ENCODE data around the gene LSM14A. TPM values are rescaled to one million over a fixed set of nuclear protein-coding genes. Genes with fewer than 3 reads are reported as not detected.
A peak's percentile ranks its signal among the peaks of the same experiment; 100 is the strongest.

Gene LSM14A
- total RNA-seq, 1 experiment from 2014 or later = 199 TPM

DNA sequence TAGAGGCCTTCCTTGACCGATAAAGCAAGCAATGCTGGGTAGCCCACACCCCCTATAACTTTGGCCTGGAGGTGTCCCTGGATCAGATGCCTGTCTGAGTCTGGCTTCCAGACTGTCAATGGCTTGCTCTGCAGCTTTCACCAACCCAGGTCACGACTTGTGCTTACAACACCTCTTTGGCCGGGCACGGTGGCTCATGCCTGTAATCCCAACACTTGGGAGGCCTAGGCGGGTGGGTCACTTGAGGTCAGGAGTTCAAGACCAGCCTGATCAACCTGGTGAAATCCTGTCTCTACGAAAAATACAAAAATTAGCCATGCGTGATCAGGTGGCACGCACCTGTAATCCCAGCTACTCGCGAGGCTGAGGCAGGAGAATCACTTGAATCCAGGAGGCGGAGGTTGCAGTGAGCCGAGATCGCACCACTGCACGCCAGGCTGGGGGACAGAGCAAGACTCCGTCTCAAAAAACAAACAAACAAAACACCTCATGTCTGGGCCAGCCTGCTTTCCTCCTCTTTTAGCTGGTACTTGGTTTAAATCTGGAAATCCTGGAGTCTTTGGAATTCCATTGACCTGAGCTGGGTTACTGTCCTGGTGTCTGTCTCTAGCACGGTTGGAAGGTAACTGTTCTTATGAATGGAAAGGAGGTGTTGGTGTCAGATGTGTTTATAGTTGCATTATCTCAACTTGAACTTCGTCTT is 71.7 kb downstream of the LSM14A start:
- Histone ChIP-seq H2BK15ac (ENCODE audit: low read depth, low read length) (no peak overlapping the region), H3K4me1 (ENCODE audit: insufficient read depth, low read length) (no peaks in the 10 kb centered on the region), H3K9ac (ENCODE audit: extremely low read depth, insufficient read length, low read length) (no peak overlapping the region), H4K8ac (replicated peaks; ENCODE audit: insufficient read length, low read depth, low read length) (no peak overlapping the region), H4K5ac (ENCODE audit: insufficient read length, low read depth, low read length) (no peak overlapping the region), H3K23ac (ENCODE audit: insufficient read length, low read depth, low read length) (no peak overlapping the region), H3K4me2 (ENCODE audit: insufficient read depth, insufficient read length, low read length) (no peak overlapping the region), H2AK5ac (ENCODE audit: insufficient read length, low read length) (no peak overlapping the region), H4K91ac (ENCODE audit: insufficient read length, low read depth, low read length) (no peak overlapping the region), H3T11ph (ENCODE audit: low read length) (no peak overlapping the region), H3K14ac (ENCODE audit: insufficient read depth, low read length) (no peak overlapping the region), H3K9me3 (ENCODE audit: control insufficient read depth, low read depth, low read length) (no peaks in the 10 kb centered on the region), H3K23me2 (ENCODE audit: insufficient read length, low read depth, low read length, poor library complexity, severe bottlenecking) (no peaks in the 10 kb centered on the region), H2BK20ac (ENCODE audit: low read depth, low read length, poor library complexity, severe bottlenecking) (no peak overlapping the region), H2BK5ac (ENCODE audit: insufficient read length, low read length) (no peak overlapping the region), H3K79me2 (ENCODE audit: insufficient read depth, low read length) (no peaks in the 10 kb centered on the region), H2AFZ (ENCODE audit: low read length) (no peak overlapping the region), H3K18ac (ENCODE audit: insufficient read length, low read depth, low read length) (no peak overlapping the region), H3K56ac (ENCODE audit: insufficient read length, low read depth, low read length) (no peak overlapping the region), H2BK12ac (ENCODE audit: insufficient read length, low read depth, low read length) (no peak overlapping the region), H3K4ac (ENCODE audit: low read depth, low read length) (no peak overlapping the region), H2BK120ac (ENCODE audit: low read depth, low read length, poor library complexity, severe bottlenecking) (no peak overlapping the region), H4K20me1 (ENCODE audit: control insufficient read depth, insufficient read depth, insufficient read length) (no peaks in the 10 kb centered on the region), H3K27me3 (ENCODE audit: insufficient read depth, low read length) (no peaks in the 10 kb centered on the region), H3K27ac (ENCODE audit: insufficient read length, low read depth, low read length) (no peak overlapping the region), H3K79me1 (ENCODE audit: insufficient read depth, low read depth, low read length, poor library complexity, severe bottlenecking) (no peaks in the 10 kb centered on the region)
- Mint-ChIP-seq H3K27me3 (ENCODE audit: low read depth) (no peaks in the 10 kb centered on the region), H3K27ac (peak overlapping the region in 1 of 3 experiments; percentile 34; a peak in 2 of 7 replicates), H3K36me3 (ENCODE audit: insufficient read depth in 1 of 3, low read depth in 3 of 3) (0 out of 7 replicates have a peak, but pooled peaks cover 0 to 2% (median 0%) of the 10 kb centered on the region in 3 experiments), H3K4me1 (peaks cover 7 to 18% of the 10 kb centered on the region in 2 experiments), H3K4me3 (no peak overlapping the region), H3K9me3 (no peaks in the 10 kb centered on the region)
- WGBS (ENCODE audit: extremely low coverage, insufficient read length, low lambda C conversion rate) = no CpG with 5 or more reads among the region's 17 CpGs
- TF ChIP-seq, protein P1, sequence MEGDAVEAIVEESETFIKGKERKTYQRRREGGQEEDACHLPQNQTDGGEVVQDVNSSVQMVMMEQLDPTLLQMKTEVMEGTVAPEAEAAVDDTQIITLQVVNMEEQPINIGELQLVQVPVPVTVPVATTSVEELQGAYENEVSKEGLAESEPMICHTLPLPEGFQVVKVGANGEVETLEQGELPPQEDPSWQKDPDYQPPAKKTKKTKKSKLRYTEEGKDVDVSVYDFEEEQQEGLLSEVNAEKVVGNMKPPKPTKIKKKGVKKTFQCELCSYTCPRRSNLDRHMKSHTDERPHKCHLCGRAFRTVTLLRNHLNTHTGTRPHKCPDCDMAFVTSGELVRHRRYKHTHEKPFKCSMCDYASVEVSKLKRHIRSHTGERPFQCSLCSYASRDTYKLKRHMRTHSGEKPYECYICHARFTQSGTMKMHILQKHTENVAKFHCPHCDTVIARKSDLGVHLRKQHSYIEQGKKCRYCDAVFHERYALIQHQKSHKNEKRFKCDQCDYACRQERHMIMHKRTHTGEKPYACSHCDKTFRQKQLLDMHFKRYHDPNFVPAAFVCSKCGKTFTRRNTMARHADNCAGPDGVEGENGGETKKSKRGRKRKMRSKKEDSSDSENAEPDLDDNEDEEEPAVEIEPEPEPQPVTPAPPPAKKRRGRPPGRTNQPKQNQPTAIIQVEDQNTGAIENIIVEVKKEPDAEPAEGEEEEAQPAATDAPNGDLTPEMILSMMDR (conservative IDR thresholded peaks at IDR 0.05) = no peak
- no peak for DNase-seq

Data from H9 (cell line).